Measurements from ENCODE around the gene GUCA2A.

GUCA2A gene

DNA sequence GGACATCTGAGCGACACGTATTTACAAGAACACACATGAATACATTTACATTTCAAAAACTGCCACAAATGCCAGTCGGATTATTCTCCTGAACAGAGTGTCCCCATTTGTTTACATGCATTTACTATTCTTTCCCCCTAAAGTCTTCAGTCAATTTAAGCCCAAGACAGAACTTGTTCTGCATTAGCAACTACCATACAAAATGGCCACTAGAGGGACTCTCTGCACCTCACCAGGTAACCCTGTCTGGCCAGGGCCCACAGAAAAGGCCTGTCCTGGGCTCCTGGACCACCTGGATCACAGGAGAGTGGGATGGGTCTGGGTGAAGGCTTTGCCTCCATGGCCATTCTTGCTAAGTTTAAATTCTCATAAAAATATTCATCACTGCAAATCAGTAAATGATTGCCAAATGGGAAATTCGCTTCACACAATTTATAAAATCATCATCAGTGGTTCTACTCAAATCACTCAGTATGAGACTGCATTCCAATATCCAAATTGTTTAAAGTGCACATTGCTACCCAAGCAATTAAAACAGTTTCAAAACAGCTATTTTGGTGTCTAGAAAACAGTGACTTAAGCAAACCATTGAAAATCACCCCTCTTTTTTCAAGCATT lies 12.5 kb upstream of the GUCA2A start:
- DNase-seq, result peak; percentile 35

DNA sequence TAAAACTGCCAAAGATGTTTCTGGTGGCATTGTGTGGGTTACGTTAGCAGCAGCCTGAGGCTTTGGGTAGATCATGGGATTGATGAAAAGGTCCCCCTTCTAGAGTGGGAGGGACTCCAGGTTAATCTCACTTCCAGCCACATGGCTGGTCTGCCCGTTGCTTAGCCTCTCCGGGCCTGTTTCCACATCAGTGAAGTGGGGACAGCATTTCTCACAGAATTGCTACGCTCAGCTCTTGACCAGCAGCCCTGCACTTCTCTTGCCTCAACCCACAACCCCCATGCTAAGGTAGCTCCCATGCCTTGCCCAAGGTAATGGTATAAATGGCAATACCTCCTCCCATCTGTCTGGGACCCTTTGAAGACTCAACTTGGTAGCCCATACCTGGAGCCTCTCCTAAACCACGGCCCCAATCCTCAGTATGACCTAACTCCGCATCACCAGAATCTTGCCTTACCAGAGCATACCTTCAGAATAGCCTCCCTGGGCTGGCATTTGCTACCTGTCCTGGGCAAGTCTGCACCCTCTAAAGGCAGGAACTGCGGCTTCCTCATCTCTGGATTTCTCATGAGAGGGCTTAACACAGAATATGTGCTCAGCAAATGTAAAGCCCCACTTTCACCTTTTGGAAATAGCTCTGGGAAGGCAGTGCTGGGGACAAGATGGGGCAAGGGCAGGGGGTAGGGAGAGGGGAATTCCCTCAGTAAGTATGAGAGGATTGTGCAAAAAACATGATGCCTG lies 10.9 kb upstream of the GUCA2A start:
- no peak for DNase-seq

DNA sequence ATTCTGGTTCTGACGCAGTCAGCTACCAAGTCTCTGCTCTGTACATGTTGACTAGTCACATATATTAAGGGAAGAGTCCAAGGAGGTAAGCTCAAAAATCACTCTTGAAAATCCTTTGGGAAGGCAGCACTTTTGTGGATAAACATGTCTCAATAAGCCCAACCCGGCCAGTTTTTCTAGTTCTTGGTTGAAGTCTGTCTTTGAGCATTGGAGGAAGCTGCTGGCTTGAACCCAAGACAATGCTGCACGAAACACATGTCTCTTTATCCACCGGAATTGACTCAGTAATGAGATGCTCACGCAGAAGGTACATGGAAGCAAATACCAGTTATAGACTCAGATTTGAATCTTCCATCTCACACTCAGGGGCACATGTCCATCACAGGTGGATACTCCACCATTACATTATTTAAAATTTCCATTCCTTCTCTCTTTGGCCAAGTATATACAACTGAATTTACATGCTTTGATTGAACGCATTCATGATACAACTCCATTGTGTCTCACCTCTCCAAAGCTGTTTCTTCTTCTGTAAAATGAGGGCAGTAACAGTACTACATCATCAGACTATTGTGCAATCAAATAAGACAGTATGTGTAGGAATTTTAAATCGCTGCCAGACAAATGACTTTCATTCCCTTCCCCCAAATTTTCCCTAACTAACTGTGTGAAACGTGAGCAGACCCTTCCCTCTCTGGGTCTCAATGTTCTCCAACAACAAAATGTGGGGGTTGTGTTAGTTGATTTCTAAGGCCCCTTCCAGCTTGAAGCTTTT lies 9.6 kb upstream of the GUCA2A start:
- DNase-seq, result no peak

DNA sequence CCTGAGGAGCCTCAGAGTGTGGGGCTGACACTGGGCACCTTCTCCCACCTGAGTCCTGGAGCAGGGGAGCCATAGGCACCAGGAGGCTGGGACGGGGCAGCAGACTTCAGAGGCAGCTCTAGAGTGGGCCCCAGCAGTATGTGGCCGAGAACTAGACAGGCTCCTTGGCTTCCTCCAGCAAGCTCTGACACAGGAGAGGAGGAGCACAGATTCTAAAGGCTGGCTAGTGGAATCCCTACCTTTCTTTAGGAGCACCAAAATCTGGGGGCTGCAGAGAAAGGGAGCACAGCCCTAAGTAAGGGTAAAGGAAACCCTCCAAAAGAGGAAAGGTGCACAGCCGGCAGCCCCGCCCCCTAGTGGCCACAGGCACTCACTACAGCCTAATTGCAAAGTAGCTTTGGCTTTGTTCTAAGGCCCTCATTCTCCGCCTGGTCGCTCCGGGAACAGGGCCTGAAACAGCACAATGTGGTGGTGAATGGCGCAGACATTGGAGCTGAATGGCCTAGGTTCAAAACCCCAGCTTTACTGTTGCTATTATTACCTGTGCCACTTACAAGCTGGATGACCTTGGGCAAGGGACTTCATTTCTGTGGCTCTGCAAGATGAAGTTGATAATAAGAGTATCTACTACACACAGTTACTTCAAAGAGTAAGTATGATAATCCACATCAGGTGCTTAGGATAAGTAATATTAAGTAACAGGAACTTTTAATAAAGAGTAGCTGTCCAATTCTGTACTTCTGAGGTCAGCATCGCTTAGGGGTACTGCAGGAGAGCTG lies 8.8 kb upstream of the GUCA2A start:
- peak; percentile 85 for DNase-seq

DNA sequence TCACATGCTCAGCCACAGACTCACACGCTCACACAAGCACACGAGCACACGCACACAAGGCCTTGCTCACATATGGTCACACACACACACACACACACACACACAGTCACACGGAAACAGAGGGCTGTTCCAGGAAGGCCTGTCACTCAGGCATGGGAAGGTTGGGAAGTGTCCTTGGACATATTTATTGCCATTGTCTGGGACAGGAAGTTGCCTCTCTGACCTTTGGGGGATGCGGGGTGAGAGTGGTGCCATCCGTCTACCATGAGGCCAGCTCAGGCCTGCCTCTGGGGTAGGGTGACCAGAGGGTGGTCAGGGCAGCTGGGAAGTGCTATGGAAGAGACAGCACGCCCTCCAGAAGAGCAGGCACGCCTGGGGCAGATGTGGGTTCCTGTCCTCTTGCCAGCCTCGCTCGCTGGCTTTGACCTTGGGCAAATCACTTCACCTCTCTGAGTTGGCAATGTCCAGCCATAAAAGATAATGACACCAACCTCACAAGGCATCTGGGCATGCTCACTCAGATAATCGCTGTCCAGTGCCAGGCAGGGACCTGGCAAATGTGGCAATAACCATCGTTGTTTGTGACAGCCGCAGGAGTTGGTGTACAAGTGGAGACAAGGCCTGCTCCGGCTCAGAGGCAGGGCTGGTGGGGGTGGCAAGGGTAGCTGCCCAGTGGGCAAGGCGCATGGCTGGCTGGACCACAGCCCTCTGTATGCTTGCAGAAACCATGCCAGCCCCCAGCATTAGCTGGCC lies 8.0 kb upstream of the GUCA2A start:
- DNase-seq, result no peak

DNA sequence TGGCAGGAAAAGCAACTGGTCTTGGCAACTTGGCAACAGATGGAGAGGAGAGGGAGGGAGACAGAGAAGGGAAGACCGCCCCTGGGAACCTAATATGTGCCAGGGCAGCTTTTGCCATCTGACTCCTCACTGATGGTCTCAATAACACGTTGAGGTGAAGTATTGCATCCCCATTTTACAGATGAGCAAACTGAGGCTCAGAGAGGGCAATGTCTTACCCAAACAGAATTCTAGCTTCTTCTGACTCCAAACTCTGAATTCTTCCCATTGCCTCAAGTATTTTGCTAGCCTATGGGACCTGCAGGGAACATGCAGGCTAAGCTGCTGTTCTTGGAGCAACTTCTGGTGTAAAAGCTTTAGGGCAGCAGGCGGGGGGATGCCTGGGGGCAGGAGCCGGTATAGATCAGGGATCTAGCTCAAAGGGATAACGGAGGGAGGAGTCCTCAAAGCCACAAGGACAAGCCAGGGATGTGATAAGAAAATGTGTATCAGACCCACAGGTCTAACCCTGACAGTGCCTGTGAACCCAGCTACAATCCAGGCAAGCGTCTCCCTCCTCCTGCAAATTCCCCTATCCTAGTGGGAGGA lies 7.2 kb upstream of the GUCA2A start:
- DNase-seq, result no peak

DNA sequence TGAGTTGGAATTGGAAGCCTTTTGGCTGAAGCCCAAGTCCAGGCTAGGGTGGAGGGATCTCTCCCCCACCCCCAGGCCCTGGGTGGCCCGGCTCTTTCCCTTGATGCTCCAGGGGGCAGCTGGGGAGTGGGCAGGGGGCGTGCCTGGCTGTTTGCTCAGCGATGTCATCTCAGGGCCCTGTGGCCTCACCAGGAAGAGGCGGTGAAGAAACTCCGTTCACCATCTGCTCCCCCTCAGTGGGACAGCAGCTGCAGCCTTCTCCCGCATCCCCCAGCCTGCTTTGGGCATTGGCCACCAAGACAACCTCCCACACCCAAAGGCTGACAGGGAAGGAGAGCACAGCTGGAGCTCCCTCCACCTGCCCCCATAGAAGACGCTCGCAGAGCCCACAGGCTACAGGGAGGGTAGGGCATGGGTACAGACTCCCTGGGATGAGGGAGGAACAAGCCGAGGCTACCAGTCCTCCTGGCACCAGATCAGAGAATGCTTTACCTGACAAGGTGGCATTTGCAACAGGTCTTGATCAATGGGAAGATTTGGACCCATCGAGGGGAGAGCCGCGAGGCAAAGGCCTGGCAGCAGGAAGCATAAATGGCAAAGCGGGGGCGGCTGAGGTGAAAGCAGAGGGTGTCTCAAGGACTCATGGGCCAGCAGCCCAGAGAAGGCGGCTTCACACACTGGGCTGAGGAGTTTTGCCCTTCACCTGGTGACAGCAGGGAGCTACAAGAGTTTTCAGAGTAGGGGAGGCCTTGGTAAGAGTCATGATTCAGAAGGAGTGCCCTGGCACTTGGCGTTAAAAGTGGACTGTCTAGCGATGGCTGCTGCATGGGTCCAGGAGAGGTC lies 6.5 kb upstream of the GUCA2A start:
- DNase-seq, result peak; percentile 16

DNA sequence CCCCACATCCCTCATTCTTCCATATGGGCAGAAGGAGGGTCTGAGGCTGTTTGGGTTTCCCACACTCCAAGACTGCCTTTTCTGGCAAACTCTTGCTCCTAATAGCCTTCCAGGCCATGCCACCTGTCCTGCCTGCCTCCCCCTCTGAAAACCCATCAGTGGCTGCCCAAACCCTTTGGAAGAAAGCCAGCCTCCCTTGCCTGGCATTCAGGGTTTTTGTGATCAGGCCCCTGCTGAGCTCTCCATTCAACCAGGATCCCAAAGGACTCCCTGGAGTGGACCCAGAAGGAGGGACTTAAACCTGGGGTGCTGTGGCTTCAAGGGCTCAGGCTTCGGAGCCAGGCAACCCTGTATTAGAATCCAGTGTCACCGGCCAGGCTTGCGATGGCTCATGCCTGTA lies 4.2 kb upstream of the GUCA2A start:
- DNase-seq, result no peak

DNA sequence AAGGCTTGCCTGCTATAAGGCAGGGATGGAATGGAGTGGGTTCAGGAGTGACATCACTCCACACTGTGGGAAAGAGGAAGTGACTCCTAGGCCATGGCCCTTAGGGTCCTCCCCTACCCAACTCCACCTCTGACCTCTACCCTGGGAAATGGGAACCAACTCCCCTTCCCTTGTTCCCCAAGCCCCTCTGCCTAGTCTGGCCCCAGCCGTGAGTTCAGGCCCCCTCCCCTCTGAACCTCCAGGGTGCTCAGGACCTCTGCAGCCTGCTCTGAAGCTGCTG lies 3.8 kb upstream of the GUCA2A start:
- no peak for DNase-seq

DNA sequence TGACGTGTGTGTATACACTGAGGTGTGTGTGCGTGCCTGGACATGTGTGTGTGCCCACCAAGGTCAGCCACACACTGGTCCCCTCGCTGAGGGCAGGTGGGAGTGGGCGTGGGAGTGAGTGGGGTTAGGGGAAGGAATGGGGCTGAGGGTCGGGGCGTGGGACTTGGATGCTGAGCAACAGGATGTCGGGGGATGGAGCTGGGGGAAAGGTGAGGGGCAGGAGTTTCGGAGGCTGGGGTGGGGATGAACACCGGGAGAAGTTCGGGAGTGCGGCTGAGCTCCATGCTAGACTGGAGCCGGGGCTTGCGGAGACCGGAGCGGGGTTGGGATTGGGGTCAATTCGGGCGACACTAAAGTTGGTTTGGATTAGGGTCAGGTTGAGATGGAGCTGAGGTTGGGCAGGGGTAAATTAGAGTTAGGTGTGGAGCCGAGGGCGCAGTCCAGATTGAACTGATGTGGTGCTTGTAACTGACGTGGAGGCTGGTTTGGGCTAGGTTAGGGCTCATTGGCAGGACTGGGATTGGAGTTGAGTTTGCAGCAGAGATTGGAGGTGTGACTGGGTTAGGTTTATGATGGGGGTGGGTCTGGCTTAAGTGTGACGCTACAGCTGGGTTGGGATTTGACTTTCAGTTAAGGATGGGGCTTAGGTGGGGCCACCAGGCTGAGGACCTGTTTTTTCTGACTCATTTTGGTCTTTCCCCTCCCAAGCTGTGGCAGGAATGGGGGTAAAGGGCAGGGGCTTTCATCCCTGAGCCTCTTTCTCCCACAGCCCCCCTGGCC lies 3.3 kb upstream of the GUCA2A start:
- DNase-seq, result no peak

DNA sequence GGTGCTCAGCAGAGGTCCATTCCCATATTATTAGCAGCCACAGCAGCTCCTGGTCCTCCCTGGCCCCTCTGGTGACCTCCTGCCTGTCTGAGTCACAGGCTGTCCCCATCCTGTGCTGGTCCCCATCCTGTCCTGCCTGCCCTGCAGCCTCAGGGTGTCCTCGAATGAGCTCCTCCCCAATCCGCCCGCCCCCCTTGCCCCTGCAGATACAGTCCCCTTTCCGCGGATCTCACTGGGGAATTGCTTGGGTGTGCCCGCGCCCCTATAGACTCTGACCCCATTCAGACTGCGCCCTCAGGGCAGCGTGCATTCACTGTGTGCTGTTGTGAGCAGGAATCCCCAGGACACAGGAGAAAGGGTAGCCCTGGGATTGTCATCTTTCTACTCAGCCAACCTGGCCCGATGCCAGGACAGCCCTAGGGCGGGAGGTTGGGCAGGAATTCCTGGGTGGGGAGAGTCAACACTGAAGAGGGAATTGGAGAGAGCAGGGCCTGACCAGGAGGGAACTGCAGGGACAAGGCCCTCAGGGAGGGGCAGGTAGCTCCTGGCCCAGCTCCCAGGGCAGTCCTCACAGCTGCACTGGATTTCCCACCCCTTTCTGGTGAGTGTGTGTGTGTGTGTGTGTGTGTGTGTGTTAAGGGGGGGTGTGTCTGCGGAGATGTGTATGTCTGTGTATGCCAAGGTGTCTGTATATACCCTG lies 1.1 kb upstream of the GUCA2A start:
- DNase-seq, result no peak

DNA sequence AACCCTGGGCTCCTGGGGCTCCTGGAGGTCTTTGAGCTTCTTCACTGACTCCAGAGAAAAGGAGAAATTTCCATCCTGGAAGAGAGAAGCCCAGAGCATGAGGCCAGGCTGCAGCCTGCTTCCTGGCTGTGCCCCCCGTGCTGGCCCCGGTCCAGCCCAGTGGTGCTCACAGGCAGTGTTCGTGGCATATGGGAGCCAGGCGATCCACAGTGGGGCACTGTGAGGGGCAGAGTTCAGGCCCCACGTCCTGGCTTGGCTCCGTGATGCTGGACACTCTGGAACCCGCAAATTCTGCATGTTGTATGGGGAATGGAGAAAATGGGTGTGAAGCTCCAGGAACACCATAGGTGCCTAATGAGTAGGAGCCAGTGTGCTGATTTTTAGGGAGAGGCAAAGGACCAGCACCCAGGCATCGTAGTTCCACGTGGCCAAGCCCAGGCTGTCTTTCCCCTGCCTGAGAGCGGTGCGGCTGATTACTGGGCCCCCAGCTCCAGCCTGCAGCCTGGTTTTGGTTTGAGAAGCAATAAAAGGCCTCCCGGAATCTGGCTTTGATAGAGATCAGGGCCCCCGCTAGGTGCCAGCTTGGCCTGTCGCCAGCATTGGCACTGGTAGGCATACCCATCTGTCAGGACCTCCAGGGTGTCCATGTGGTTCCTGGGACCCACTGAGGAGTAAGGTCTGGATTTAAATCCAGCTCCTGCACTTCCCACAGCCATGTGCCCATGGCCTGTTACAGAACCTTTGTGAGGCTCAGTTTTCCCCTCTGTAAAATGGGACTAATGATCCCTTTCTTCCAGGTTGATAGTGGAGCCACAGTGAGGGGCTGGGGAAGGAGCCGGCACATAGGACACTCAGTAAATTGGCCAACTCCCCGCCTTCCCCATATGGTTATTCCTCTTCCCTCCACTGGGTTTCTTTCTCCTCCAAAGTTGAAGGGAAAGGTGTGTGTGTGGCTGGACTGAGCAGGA lies 725 bp downstream of the GUCA2A start:
- no peak for DNase-seq

DNA sequence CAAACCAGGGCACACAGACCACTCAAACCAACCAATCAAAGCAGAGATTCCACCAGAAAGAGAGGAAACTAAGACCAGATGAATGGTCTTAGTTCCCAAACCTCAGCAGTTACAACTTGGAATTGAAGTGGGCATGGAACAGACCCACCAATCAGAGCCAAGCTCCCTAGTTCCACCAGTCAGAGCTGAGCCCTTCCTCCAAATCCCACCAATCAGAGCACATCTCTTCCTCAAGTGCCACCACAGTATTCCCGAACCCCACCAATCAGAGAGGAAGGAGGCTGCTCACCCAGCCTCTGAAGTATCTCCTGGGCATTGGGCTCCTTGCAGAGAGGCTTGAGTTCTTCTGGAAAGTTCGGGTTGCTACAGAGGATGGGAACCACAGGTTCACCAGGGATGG lies 1.4 kb downstream of the GUCA2A start:
- no peak for DNase-seq

DNA sequence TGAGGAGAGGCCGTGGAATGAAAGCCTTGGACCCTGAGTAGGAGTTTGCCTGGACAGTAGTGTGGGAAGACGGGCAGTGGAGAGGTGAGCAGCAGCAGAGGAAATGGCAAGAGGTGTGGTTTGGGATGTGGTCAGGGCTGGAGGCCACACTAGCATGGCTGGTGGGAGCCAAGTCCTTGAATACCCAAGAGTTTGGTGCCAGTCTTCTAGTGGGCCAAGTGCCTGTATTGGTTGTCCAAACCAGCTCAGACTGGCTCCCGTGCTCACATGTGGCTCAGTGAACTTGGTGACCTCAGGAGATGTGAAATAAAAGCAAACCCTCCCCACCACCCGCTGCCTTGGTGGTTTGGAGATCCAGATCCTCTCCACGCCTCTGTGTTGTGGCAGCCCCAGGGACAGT lies 2.4 kb downstream of the GUCA2A start:
- no peak for DNase-seq

DNA sequence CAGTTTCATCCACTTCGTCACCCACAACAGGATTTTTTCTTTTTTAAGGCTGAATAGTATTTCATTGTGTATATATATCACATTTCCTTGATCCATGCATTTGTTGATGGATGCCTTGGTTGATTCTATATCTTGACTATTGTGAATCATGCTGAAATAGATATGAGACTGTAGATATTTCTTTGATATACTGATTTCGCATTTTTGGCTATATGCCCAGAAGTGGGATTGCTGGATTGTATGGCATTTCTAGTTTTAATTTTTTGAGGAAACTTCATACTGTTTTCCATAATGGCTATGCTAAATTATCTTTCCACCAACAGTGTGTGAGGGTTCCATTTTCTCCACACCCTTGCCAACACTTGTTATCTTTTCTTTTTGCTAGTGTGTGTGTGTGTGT lies 6.4 kb downstream of the GUCA2A start:
- DNase-seq, result no peak

DNA sequence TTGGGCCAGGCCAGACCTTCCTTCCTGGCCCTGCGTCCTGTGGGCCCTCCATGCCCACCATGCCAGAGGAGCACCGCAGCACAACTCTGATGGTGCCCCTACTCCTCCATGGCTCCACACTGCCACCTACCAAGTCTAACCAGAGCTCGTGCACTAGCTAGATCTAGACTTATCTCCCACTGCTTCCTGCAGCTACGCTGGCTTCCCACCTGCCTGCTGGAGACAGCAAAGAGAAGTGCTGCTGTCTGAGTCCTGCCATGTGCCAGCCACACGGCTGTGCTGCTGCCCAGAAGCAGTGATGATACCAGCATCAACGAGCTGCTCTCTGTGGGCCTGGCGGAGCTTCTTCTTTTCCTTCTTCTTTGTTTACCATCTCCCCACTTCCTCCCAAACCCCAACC lies 6.9 kb downstream of the GUCA2A start:
- DNase-seq, result no peak

DNA sequence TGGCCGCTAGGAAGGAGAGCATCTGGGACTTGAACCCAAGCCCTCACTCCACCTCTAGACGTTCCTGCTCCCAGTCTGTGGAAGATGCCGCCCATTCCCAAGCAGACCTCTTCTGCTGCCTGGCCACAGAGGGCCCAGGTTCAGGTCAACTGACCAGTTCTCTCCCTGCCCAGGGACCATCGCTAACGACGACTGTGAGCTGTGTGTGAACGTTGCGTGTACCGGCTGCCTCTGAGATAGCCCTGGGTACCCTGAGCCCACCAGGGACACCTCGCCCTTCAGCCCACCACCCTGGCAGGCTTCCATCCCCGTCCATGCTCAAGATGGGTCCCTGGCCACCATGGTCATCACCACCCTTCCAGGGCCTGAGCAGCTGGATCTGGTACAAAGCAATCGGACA lies 9.2 kb downstream of the GUCA2A start:
- DNase-seq, result no peak

DNA sequence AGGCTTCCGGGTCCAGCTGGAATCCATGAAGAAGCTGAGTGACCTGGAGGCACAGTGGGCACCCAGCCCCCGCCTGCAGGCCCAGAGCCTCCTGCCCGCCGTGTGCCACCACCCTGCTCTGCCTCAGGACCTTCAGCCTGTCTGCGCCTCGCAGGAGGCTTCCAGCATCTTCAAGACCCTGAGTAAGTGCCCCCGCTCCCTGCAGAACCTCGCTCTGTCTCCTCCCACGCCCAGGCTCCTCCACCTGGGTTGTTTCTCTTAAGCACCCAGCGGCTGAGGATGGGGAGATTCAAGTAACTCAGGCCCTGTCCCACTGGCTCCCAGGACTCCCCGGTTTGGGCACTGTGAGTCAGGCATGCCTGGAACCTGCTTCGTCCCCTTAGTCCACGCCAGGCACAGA lies 9.9 kb downstream of the GUCA2A start:
- no peak for DNase-seq

DNA sequence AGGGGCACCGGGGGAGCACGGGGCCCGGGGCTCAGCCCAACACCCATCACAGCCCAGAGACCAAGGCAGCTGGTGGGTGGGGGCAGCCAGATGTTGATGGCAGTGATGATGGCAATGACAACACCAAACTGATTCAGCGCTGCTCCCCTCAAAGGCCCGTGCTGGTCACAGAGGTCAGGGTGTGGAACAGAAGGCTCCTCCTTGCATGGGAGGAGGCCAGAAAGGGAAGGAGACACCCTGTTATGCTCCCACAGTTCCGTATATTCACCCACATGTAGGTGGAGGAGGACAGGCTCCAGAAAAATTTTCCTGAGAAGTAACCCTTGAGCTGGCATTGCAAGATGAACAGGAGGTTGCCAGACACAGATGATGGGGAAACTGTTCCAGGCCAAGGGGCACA lies 10.9 kb downstream of the GUCA2A start:
- no peak for DNase-seq
